Measurements from ENCODE around the gene GNAO1.

GNAO1 gene

DNA sequence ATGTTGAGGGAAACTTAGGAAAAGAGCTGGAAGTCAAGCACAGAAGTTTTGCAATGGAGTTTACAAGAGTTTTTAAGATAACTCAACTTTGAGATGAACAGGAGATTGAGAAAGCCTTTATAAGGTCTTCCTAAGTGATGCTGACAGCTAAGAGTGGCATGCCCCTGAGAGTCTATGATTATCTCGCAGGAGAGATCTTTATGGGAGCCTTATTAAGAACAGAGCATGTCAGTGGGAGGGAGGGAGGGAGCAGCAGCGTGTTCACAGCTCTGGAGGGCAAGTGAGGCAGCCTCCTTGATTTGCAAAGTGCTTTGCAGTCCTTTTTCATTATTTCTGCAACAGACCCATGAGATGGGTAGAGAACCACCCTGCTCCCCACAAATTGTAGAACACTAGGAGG lies 30.7 kb downstream of the GNAO1 start:
- no peak overlapping the region for H3K4me3 ChIP-seq (ENCODE audit: control insufficient read depth, low read depth, low read length)
- no peak for DNase-seq (ENCODE audit: low read depth)
- TF ChIP-seq, protein P1, sequence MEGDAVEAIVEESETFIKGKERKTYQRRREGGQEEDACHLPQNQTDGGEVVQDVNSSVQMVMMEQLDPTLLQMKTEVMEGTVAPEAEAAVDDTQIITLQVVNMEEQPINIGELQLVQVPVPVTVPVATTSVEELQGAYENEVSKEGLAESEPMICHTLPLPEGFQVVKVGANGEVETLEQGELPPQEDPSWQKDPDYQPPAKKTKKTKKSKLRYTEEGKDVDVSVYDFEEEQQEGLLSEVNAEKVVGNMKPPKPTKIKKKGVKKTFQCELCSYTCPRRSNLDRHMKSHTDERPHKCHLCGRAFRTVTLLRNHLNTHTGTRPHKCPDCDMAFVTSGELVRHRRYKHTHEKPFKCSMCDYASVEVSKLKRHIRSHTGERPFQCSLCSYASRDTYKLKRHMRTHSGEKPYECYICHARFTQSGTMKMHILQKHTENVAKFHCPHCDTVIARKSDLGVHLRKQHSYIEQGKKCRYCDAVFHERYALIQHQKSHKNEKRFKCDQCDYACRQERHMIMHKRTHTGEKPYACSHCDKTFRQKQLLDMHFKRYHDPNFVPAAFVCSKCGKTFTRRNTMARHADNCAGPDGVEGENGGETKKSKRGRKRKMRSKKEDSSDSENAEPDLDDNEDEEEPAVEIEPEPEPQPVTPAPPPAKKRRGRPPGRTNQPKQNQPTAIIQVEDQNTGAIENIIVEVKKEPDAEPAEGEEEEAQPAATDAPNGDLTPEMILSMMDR (IDR thresholded peaks at IDR 0.05; ENCODE audit: control insufficient read depth, insufficient read depth, low read depth, low read length, missing control alignments): no peak

DNA sequence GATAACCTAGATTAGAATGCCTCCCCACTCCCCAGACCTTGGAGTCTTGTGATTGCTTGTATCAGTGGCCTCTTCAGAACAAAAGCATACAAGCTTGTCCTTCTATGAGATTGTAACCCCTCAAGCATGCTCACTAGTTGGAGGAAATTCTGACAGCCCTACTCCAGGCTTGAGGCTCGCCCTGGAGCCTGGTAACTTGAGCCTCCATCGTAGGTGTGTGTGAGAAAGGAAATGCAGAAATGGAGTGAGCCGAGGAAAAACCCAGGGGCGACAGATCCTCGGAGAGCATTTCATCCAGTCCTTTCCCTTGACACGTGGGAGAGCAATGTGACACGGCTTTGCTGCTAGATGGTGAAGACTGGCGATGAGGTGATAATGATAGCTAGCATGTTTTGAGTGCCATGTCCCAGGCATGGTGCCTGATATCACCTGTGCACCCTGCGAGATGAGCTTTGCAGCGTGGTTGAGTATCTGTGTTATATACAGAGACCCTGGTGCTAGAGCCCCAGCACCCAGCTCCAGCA lies 31.2 kb downstream of the GNAO1 start:
- DNase-seq (ENCODE audit: low read depth): no peak
- TF ChIP-seq, protein P1 (IDR thresholded peaks at IDR 0.05; ENCODE audit: control insufficient read depth, insufficient read depth, low read depth, low read length, missing control alignments): no peak
- no peak overlapping the region for H3K4me3 ChIP-seq (ENCODE audit: control insufficient read depth, low read depth, low read length)

DNA sequence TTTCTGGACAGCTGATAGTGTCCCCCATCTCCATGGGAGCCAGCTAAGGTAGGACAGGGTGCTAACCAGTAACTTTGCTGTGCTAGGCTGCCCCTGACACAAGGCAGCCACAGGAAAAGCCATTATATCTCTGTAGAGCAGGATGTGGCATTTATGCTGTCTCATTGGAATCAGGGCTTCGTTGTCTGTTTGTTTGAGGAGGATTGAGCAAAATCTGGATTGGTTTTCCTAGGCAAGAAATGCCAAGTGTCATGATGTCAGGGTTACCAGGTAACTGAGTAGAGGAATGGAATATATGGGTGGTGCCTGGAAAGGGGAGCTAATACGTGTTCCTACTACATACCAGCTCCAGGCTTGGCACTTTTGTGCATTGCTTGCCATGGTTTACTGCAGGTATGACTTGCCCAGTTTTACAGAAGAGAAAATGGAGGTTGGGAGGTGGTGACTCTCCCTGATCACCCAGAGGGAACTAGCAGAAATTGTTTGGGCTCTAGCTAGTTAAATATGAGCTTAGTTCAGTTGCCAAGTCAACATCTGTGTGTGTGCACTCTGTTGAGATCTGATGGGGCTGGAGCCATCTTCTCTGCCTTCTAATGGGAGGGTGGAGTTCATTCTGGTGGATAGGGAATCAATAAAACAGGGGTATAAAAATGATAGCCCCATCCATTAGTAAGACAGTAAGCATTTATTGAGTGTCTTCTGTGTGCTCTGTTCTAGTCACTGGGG lies 33.9 kb downstream of the GNAO1 start:
- no peak for DNase-seq (ENCODE audit: low read depth)
- TF ChIP-seq, protein P1 (IDR thresholded peaks at IDR 0.05; ENCODE audit: control insufficient read depth, insufficient read depth, low read depth, low read length, missing control alignments): no peak
- no peak overlapping the region for H3K4me3 ChIP-seq (ENCODE audit: control insufficient read depth, low read depth, low read length)

DNA sequence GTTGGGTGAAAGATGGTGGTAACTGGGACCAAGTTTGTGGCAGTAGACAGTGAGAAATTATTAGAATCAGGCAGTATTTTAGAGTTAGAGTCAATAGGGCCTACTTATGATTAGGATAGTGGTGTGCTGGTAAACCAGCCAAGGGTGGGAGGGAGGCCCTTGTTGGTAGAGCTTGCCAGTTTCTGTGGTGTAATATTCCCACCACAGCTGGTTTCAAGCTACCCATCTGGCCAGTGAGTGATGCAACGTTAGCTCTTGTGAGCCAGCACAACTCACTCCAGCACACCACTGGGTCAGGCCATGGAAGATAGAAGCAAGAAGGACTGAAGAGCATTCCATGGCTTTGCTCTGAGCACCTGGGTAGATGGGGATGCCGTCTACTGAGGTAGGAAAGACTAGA lies 34.9 kb downstream of the GNAO1 start:
- no peak for DNase-seq (ENCODE audit: low read depth)
- H3K4me3 ChIP-seq (ENCODE audit: control insufficient read depth, low read depth, low read length): no peak overlapping the region
- TF ChIP-seq, protein P1 (IDR thresholded peaks at IDR 0.05; ENCODE audit: control insufficient read depth, insufficient read depth, low read depth, low read length, missing control alignments): no peak

DNA sequence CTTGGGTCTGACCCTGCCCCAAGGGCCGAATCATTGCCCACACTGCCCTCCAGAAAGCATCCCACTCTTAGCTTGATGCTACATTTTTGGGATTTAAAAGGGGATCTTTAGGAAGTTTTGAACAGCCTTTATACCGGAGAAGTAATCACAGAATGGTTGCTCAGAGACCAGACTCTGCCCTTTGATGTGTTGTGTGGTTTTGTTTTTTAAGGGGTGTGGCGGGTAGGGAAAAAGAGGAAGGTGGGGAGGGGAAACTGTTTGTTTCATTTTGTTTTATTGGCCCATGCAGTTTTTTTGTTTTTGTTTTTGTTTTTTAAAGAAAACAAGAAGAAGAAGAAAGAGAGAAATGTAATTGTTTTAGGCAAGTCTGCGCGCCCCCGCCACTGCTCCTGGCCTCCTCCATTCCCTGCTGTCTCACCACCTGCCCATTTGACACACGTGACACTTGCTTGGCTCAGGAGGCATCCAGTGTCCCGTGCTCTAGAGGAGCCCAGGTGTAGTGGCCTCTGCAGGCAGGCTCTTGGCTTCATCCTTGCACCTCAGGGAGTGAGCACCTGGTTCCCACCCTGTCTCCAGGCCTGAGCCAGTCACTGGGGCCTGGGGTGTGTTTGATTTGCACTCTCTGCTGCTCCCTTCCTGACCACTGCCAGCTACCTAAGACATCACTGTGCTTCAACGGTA lies 35.7 kb downstream of the GNAO1 start:
- DNase-seq (ENCODE audit: low read depth): no peak
- H3K4me3 ChIP-seq (ENCODE audit: control insufficient read depth, low read depth, low read length): no peak overlapping the region
- TF ChIP-seq, protein P1 (IDR thresholded peaks at IDR 0.05; ENCODE audit: control insufficient read depth, insufficient read depth, low read depth, low read length, missing control alignments): no peak

DNA sequence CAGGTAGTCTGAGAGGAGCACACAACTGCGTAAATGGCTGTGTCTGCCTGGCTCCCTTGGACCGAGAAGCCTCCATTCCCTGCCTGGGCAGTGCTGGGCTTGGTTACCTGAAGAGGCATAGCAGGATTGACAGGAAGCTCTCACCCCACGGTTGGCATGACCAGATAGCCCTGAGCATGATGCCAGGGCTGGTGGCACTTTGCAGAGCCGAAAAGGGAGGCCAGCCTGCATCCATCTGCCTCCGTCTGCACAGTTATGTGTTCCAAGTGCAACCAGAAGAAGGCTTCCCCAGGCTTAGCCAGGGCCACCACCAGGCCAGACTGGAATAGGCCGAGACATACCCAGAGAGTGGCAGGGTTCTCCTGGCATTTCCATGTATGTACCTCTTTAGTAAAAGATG lies 36.6 kb downstream of the GNAO1 start:
- TF ChIP-seq, protein P1 (IDR thresholded peaks at IDR 0.05; ENCODE audit: control insufficient read depth, insufficient read depth, low read depth, low read length, missing control alignments): no peak
- DNase-seq (ENCODE audit: low read depth): no peak
- H3K4me3 ChIP-seq (ENCODE audit: control insufficient read depth, low read depth, low read length): no peak overlapping the region
